H7 (cell line): ENCODE data around the gene GPR135. TPM values are rescaled to one million over a fixed set of nuclear protein-coding genes. Genes with fewer than 3 reads are reported as not detected.

ENCODE experiments used
- DNase-seq: peaks from one replicate; pipeline ENCODE4 v3.0.0; 2012
- H3K27me3 ChIP-seq: 2 replicates; pipeline ENCODE4 v1.6.0; 2011; ENCODE audit warnings: mild to moderate bottlenecking, low read length; ENCODE audit not compliant: control insufficient read depth, insufficient read depth
- H3K36me3 ChIP-seq: replicated peaks from 2 replicates; pipeline ENCODE4 v1.5.1; 2011; ENCODE audit warnings: low read length; ENCODE audit not compliant: control insufficient read depth, insufficient read depth
- H3K4me3 ChIP-seq: 2 replicates; pipeline ENCODE4 v1.5.1; 2011; ENCODE audit warnings: low read depth, mild to moderate bottlenecking, control low read depth, low read length, moderate library complexity; ENCODE audit not compliant: insufficient read depth
- total RNA-seq: library from RNA; depleted of rRNA; stranded (reverse); fragments of >200 nt; shearing (Covaris generic); gene quantifications from 2 replicates; pipeline ENCODE4 v1.2.3, GENCODE V29; 2014; rRNA removed

The GPR135 gene
- total RNA-seq = 0.59 and 0.67 TPM in 2 replicates

GRCh38 chr14:59465316-59466135, at the start of gene GPR135:
Gene GPR135, minus strand, starts transcription at chr14:59465380. Its CDS starts 154 bp downstream, at chr14:59465226.
- Histone ChIP-seq H3K27me3 (peaks cover 25% of the 10 kb centered on the region), H3K4me3 (peak within 1 kb of the TSS; percentile 63), H3K36me3 (no peaks in the 10 kb centered on the region)
- DNase-seq = no peak

GRCh38 chr14:59511916-59512575, 46.9 kb upstream of the GPR135 start:
- peak; percentile 62 for DNase-seq
- H3K27me3 ChIP-seq = no peaks in the 10 kb centered on the region

GRCh38 chr14:59510966-59511365, 45.8 kb upstream of the GPR135 start:
- Histone ChIP-seq H3K27me3 (no peaks in the 10 kb centered on the region), H3K4me3 (no peak overlapping the region), H3K36me3 (no peaks in the 10 kb centered on the region)
- DNase-seq = no peak

More at GRCh38 chr14:59511916-59512575, 46.9 kb upstream of the GPR135 start:
- Histone ChIP-seq H3K36me3 (no peaks in the 10 kb centered on the region), H3K4me3 (no peak overlapping the region)

GRCh38 chr14:59510001-59510400, 44.8 kb upstream of the GPR135 start:
- no peak for DNase-seq
- Histone ChIP-seq H3K36me3 (no peaks in the 10 kb centered on the region), H3K4me3 (no peak overlapping the region), H3K27me3 (no peaks in the 10 kb centered on the region)

- Histone ChIP-seq H3K36me3 (no peaks in the 10 kb centered on the region), H3K4me3 (no peak overlapping the region), H3K27me3 (no peaks in the 10 kb centered on the region)
- DNase-seq = no peak
Measured at GRCh38 chr14:59509101-59509500, 43.9 kb upstream of the GPR135 start.

GRCh38 chr14:59507752-59508103, 42.5 kb upstream of the GPR135 start:
- Histone ChIP-seq H3K27me3 (no peaks in the 10 kb centered on the region), H3K36me3 (peaks cover 1% of the 10 kb centered on the region; the same call in 1 of the 2 replicates), H3K4me3 (no peak overlapping the region)
- no peak for DNase-seq

- H3K4me3 ChIP-seq = no peak overlapping the region
- no peaks in the 10 kb centered on the region for H3K27me3 ChIP-seq
- peak; percentile 62 for DNase-seq
- H3K36me3 ChIP-seq = peaks cover 1% of the 10 kb centered on the region; the same call in 1 of the 2 replicates
Measured at GRCh38 chr14:59507063-59507751, 42.0 kb upstream of the GPR135 start.

GRCh38 chr14:59503256-59503655, 38.1 kb upstream of the GPR135 start:
- DNase-seq = no peak
- H3K36me3 ChIP-seq = peaks cover 1% of the 10 kb centered on the region; the same call in 1 of the 2 replicates
- no peak overlapping the region for H3K4me3 ChIP-seq
- H3K27me3 ChIP-seq = no peaks in the 10 kb centered on the region

GRCh38 chr14:59500732-59501131, 35.6 kb upstream of the GPR135 start:
- Histone ChIP-seq H3K36me3 (peaks cover 3% of the 10 kb centered on the region), H3K4me3 (no peak overlapping the region), H3K27me3 (no peaks in the 10 kb centered on the region)
- DNase-seq = no peak

- Histone ChIP-seq H3K4me3 (no peak overlapping the region), H3K36me3 (peaks cover 22% of the 10 kb centered on the region), H3K27me3 (no peaks in the 10 kb centered on the region)
- DNase-seq = no peak
Measured at GRCh38 chr14:59492384-59492783, 27.2 kb upstream of the GPR135 start.

- Histone ChIP-seq H3K27me3 (no peaks in the 10 kb centered on the region), H3K4me3 (no peak overlapping the region), H3K36me3 (peaks cover 20% of the 10 kb centered on the region)
- no peak for DNase-seq
Measured at GRCh38 chr14:59490756-59491155, 25.6 kb upstream of the GPR135 start.

- DNase-seq = no peak
- H3K4me3 ChIP-seq = peak overlapping the region; percentile 83
- no peaks in the 10 kb centered on the region for H3K27me3 ChIP-seq
Measured at GRCh38 chr14:59484639-59485175, 19.5 kb upstream of the GPR135 start.

GRCh38 chr14:59483819-59484638, 18.8 kb upstream of the GPR135 start, which contains the start of the genes JKAMP and L3HYPDH:
Gene JKAMP, plus strand, starts transcription at chr14:59484517. Its CDS starts 73 bp downstream, at chr14:59484590.
Gene L3HYPDH, minus strand, starts transcription at chr14:59484408. Its CDS starts 92 bp downstream, at chr14:59484316.
- Histone ChIP-seq H3K36me3 (peaks cover 5% of the 10 kb centered on the region), H3K27me3 (no peaks in the 10 kb centered on the region), H3K4me3 (peak within 1 kb of the TSS; percentile 83)
- DNase-seq = peak; percentile 95

More at GRCh38 chr14:59484639-59485175, 19.5 kb upstream of the GPR135 start:
- peaks cover 8% of the 10 kb centered on the region for H3K36me3 ChIP-seq
